HPDE6-E6E7 (cell line): ENCODE data around the gene TRIM40.
A peak's percentile ranks its signal among the peaks of the same experiment; 100 is the strongest.

ENCODE experiments used
- DNase-seq: peaks from one replicate; pipeline ENCODE4 v3.0.0; 2011; ENCODE audit warnings: missing footprints; ENCODE audit errors: extremely low spot score

Gene TRIM40

DNA sequence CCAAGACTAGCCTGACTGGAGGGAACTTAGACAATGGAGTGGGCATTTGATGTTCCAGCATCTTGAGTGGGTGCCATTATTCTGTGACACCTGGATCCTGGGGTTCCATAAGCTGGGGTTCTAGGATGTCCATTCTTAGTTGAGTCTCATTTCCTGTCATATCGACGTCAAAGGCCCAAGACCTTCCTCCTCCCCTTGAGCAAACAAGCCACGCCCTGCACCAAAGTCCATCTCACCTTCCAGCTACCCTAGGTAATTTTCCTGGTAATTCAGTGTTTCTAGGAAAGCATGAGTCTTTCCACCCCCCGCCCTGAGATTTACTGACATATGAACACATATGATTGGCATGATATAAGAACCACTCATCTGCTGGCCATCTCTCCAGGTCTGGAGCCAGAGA lies at the start of gene TRIM40:
TRIM40 (plus strand) TSS at position 384 of the 400 bp plus-strand sequence. CDS start 897 bp downstream, outside the sequence.
- no peak for DNase-seq

DNA sequence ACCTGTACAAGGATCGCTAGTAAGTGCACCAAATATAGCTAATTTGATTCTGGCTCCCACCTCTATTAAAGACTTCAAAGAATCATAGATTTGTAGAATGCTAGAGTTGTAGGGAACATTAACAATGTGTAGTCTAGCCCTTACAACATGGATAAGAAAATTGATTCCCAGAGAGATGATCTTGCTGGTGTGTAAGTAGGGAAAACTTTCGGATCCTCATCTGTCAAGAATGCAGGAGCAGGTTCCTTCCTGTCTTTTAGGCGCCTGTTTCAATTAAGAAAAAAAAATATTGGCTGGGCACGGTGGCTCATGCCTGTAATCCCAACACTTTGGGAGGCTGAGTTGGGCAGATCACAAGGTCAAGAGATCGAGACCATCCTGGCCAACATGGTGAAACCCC lies 48.1 kb upstream of the TRIM40 start:
- no peak for DNase-seq

- peak; percentile 83 for DNase-seq
These were observed 44.2 kb upstream of the TRIM40 start for GRCh38 chr6:30091577-30092381.

- no peak for DNase-seq
These were observed 42.9 kb upstream of the TRIM40 start for GRCh38 chr6:30092852-30093543.

DNA sequence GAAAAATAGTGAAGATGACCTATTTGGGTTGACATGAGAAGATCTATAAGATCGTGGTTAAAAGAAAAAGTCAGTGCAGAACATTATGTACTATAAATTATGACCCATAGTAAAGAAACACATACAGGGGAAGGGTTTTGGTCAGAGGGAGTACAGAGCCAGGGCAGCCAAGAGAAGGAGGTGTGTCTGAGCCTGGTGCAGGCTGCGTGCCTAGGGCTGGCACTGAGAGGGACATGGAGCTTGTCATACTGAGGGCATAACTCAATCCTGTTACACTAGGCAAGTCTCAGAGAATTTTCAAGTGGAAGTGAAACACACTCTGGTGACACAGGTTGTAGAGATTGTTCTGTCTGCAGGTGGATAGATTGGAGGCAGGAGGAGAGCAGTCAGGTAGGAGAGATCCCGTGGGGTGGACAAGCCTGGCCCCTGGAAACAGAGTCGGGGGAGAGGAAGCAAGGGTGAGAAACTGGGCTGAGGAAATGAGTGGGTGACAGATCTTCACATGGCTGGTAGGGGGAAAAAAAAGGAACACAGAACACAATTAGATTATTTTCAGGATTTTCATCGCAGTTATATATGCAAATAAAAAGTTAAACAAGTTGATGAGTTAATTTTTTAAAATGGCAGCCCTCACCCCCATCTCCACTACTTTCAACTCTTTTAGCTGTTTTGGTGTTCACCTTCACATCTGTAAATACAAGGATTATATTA lies 41.8 kb upstream of the TRIM40 start:
- DNase-seq = no peak

GRCh38 chr6:30096829-30097228 lies 39.1 kb upstream of the TRIM40 start:
- no peak for DNase-seq

- no peak for DNase-seq
These were observed 37.8 kb upstream of the TRIM40 start for GRCh38 chr6:30097902-30098768.

DNA sequence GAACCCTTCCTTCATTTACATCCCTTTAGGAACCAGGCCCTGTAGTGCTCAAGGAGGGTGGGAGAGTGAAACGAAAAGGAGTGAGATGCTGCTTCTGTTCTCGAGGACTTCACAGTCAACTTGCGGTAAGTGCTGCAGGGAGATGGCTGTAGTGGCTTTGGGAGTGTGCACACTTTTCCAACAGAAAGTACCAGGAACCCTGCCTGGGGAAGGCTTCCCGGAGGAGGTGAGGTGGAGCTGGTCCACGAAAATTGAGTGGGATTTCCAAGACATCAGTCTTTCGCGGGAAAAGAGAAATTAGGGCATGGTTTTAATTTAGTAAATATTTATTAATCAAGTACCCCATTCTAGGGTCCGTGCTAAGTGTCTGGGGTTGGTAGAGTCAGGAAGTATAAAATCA lies 35.8 kb upstream of the TRIM40 start:
- DNase-seq = no peak

DNA sequence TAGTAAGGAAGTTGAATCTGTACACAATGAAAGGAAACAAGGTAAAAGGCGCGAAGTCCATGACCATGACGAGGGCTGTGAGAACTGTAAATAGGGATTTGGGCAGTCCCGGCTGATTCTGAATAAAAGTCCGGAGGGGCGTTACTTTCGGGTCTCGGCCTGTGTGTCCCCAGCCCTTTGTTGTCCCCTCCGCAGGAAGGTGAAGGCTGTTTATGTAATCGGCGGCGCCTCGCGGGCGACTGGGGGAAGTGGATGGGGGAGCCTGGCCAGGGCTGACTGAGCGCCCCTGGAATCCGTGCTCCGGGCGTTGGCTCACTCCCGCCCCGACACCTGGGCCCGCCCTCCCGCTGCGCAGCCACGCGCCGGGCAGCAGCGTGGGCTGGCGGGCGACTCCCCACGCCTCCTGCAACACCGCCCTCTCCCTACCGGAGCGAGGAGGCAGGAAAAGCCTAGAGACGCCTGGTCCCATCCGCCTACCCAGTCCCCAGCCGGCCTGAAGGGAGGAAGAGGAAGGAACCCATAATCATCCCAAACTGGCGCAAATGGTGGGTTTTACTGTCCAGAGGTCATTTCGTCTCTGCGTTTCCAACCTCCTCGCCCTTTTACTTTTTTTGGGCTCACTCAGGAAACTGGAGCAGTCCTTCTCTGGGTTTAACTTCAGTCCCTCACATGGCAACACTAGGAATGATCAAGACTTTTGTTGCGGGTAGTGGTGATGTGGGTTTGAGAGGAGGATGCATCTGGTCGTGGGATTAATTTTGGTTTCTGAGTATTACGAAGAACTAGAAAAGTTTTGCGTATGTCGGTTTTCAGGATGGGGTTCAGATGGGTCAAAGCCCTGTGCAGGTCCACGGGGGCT lies 35.1 kb upstream of the TRIM40 start:
- peak; percentile 60 for DNase-seq

DNA sequence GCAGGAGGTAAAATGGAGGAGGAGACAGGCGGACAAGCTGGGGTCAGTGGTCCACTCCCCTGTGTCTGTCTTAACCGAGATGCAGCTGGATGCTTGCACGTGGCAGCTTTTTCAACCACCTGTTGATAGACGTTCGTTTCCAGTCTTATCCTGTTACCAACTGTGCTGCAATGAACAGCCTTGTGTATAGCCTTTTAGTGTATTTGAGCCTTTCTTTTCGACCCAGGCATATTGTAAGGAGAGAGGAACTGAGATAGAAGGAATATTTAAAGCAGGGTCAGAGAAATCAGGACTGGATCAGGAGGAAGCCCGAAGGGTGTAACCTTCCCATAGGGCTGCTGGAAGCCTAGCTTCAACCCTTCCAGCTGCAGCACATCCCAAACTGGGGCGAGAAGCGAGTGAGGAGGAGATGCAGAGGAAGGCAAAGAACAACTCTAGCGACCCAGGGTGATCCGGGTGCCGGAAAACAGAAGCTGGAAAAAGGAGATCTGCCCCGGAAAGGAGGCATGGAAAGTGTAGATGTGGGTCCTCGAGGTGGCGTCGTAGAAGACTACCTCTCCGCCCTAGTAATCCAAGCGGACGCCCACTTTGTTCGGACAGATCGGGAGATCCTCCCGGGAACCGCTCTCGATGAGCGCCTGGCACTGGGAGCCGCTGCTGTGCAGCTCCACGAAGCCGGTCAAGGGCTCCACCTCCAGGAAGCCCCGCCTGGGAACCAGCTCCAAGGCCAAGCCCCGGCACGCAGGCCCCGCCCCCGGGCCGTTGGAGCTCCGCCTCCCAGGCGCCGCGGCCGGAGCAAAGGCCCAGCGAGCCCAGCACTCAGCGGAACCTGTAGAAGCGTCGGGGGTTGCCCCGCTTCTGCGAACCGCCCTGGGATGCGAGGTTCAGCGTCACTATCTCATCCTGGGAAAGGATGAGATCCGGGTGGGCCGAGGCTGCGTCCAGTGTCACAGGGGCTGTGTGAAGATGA lies 34.2 kb upstream of the TRIM40 start:
- peak; percentile 90 for DNase-seq

DNA sequence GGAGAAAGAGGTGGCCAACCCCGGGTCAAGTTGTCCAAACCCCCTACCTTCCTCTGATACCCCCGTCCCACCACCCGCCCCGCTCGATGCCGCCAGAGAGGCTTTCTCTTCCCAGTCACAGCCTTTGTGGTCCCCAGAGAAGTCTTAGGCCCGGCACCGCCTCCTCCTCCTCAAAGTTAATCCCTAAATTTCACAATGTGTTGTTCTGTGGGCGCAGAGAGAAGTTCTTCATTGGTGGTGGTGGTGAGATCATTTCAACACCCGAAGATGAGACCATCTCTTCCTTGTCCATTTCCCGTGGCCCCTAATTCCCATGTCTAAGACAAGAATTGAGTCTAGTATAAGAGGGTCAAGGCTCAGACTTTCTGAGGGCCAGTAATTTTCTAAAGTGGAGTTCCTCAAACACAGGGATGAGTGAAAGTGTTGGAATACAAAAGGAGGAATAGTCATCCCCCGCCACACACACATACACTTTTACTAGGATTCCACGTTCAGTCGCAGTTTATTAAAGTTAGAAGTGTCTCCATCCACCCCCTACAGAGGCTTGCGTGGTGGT lies 33.4 kb upstream of the TRIM40 start:
- DNase-seq = peak; percentile 20

- peak; percentile 75 for DNase-seq
These were observed 32.7 kb upstream of the TRIM40 start for GRCh38 chr6:30102970-30103871.

DNA sequence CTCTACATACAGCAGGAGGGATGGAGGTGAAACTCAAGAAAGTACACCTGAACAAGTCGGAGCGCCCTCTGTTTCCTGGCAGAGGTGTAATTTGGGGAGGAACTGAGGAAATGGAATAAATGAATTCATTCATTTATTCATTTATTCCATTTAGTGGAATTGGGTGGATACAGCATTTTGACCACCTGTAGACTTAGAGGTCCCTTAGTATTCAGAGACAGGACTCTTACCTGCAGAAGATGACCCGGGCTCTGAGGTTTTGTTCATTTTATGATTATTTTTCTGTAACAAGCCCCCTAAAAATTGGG lies 32.1 kb upstream of the TRIM40 start:
- no peak for DNase-seq

DNA sequence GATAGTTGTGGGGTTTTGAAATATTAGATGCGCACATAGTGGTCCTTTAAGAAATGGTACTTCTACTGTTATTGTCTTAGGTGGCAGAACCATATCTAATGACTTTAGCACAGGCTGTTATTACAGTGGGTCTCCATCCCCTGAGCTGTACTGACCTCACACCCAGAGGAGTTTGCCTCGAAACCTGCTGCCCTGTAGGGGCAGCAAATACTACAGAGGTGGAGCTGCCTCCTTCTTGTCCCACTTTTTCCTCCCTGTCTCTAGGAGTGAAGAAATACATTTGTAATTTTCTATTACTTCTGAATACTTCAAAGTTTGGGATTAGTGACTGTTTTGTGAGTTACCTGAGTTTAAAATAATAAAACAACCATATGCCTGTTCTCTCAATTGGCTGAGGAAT lies 31.3 kb upstream of the TRIM40 start:
- no peak for DNase-seq

- no peak for DNase-seq
These were observed 24.6 kb upstream of the TRIM40 start for GRCh38 chr6:30111266-30111856.

DNA sequence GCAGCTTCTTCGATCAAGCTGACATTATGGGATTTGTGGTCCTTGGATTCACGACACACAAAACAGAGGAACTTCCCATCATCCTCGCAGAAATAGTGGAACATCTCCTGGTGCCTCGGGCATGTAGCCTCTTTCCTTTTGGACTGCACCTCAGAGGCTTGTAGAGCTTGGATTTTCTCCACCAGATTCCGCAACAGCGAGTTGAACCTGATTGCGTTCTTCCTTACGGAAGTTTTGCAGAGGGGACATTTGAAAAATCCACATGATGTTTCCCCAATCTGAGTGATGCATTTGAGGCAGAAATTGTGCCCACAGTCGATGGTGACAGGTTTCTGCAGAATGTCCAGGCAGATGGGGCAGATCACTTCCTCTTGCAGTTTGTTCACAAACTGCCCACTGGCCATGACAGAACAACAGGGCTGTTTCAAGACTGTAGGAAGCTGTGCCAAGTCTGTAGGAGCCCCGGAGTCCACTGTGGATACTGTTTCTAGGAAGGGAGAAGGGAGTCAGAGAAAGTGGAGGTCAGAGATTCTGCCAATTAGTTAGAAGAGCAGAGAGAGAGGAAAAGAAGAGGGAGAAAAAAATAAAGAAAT lies 23.4 kb upstream of the TRIM40 start:
- DNase-seq = no peak

- no peak for DNase-seq
These were observed 22.8 kb upstream of the TRIM40 start, which contains the start of gene TRIM31 for GRCh38 chr6:30113003-30113759. TRIM31 (minus strand) TSS chr6:30113090; CDS start chr6:30112805, 285 bp downstream.
